HCT116 (cell line): ENCODE data around the gene PCID2. TPM values are rescaled to one million over a fixed set of nuclear protein-coding genes. Genes with fewer than 3 reads are reported as not detected.

ENCODE experiments used
- ATAC-seq: fragments of 200-7000 bp; cut with Tn5 transposase; 2 replicates; pipeline ENCODE4 v1.9.1; 2020; ENCODE audit warnings: mild to moderate bottlenecking, moderate library complexity
- BruUV-seq: library from RNA; stranded (reverse); fragments of 400-500 nt; replicated peaks from 2 replicates; lab custom pipeline; 2021; lab: Mats Ljungman, UMichigan
- CTCF ChIA-PET: fragments of 300-600 bp; sonication (Branson Sonifier 250); formaldehyde crosslinking; loops from one replicate; lab custom pipeline; 2021; ENCODE audit warnings: antibody characterized with exemption; lab: Charles Lee
- POLR2A ChIA-PET: fragments of 300-600, 350-600 bp; sonication (Branson Sonifier 250); formaldehyde crosslinking; loops from one replicate; lab custom pipeline; 2021; ENCODE audit warnings: antibody characterized with exemption; lab: Charles Lee
- RAD21 ChIA-PET, 2 experiments: fragments of 300-600 bp; sonication (Branson Sonifier 250); formaldehyde crosslinking; loops; one replicate each; lab custom pipeline; 2023; ENCODE audit warnings: low total read pairs in 2 of 2; ENCODE audit not compliant: uncharacterized antibody in 2 of 2, unreplicated experiment in 2 of 2, low non-redundant PET in 1 of 2; lab: Charles Lee
- DNase-seq: peaks from one replicate; pipeline ENCODE4 v3.0.0-alpha.2; 2010; ENCODE audit warnings: low read depth, low spot score
- H2AFZ ChIP-seq: fragments of 200-600 bp; shearing (Covaris generic), sonication (generic); 2 replicates; pipeline ENCODE4 v1.6.1; 2017; ENCODE audit warnings: low read depth, mixed run types, mixed read lengths, antibody characterized with exemption, low read length; ENCODE audit not compliant: poor library complexity, severe bottlenecking
- H3K27ac ChIP-seq: 2 replicates; pipeline ENCODE4 v1.5.1; 2012; ENCODE audit warnings: low read depth, low read length
- H3K27me3 ChIP-seq: fragments of 200-600 bp; sonication (generic); 2 replicates; pipeline ENCODE4 v1.6.1; 2016; ENCODE audit warnings: mixed run types, low read length, mixed read lengths; ENCODE audit not compliant: insufficient read depth
- H3K36me3 ChIP-seq, 2 experiments: fragments of 200-500 bp in 1 of 2; fragments of 200-600 bp in 1 of 2; sonication (Bioruptor generic) in 1 of 2; sonication (generic) in 1 of 2; 2 replicates each; pipeline versions ENCODE4 v1.5.1 to v1.6.1; 2014 to 2016; ENCODE audit warnings: low read length in 2 of 2, inconsistent platforms in 1 of 2, mixed read lengths in 1 of 2, mixed run types in 1 of 2; ENCODE audit not compliant: insufficient read depth in 2 of 2, control insufficient read depth in 1 of 2
- H3K4me1 ChIP-seq, 2 experiments: fragments of 200-600 bp in 1 of 2; sonication (generic) in 1 of 2; 2 replicates each; pipeline versions ENCODE4 v1.5.1 to v1.6.1; 2012 to 2017; ENCODE audit warnings: low read length in 2 of 2, inconsistent platforms in 1 of 2, mild to moderate bottlenecking in 1 of 2, mixed read lengths in 1 of 2, mixed run types in 1 of 2, moderate library complexity in 1 of 2; ENCODE audit not compliant: insufficient read depth in 2 of 2, control insufficient read depth in 1 of 2
- H3K4me2 ChIP-seq: fragments of 200-600 bp; sonication (generic); 2 replicates; pipeline ENCODE4 v1.6.1; 2017; ENCODE audit warnings: mixed run types, low read length, mixed read lengths
- H3K4me3 ChIP-seq, 2 experiments: fragments of 200-600 bp in 1 of 2; sonication (generic) in 1 of 2; replicated peaks in 1 of 2; 2 replicates each; pipeline ENCODE4 v1.5.1; 2011 to 2016; ENCODE audit warnings: low read length in 2 of 2, control low read depth in 1 of 2, low read depth in 1 of 2, mild to moderate bottlenecking in 1 of 2, mixed read lengths in 1 of 2, mixed run types in 1 of 2
- H3K79me2 ChIP-seq: fragments of 200-600 bp; sonication (generic); 2 replicates; pipeline ENCODE4 v1.6.1; 2017; ENCODE audit warnings: mild to moderate bottlenecking, mixed run types, low read length, moderate library complexity, mixed read lengths; ENCODE audit not compliant: insufficient read depth
- H3K9ac ChIP-seq: fragments of 200-600 bp; sonication (generic); 2 replicates; pipeline ENCODE4 v1.6.1; 2016; ENCODE audit warnings: low read length, mixed read lengths
- H3K9me2 ChIP-seq: fragments of 200-600 bp; sonication (generic), shearing (Covaris generic); 2 replicates; pipeline ENCODE4 v1.6.1; 2017; ENCODE audit warnings: mixed run types, mild to moderate bottlenecking, moderate library complexity; ENCODE audit not compliant: insufficient read depth
- H3K9me3 ChIP-seq, 2 experiments: fragments of 200-500 bp in 1 of 2; fragments of 200-600 bp in 1 of 2; sonication (Bioruptor generic) in 1 of 2; sonication (generic) in 1 of 2; 2 replicates each; pipeline ENCODE4 v1.6.1; 2014 to 2017; ENCODE audit warnings: low read length in 2 of 2, mixed read lengths in 2 of 2, inconsistent platforms in 1 of 2, low read depth in 1 of 2, mild to moderate bottlenecking in 1 of 2, mixed run types in 1 of 2, moderate library complexity in 1 of 2; ENCODE audit not compliant: control insufficient read depth in 1 of 2, insufficient read depth in 1 of 2
- H4K20me1 ChIP-seq: fragments of 200-600 bp; sonication (generic), shearing (Covaris generic); 2 replicates; pipeline ENCODE4 v1.6.1; 2017; ENCODE audit warnings: mixed run types, mild to moderate bottlenecking, moderate library complexity; ENCODE audit not compliant: insufficient read depth
- CTCF ChIP-seq, 3 experiments: fragments of 200-600 bp in 1 of 3; sonication (generic) in 1 of 3; IDR thresholded peaks in 2 of 3; conservative IDR thresholded peaks in 1 of 3; 2 replicates each; pipeline ENCODE4 v1.5.1; 2012 to 2017; ENCODE audit warnings: low read depth in 2 of 3, low read length in 2 of 3, antibody characterized with exemption in 1 of 3, borderline replicate concordance in 1 of 3, control low read depth in 1 of 3, mild to moderate bottlenecking in 1 of 3, mixed read lengths in 1 of 3, mixed run types in 1 of 3, moderate library complexity in 1 of 3; ENCODE audit not compliant: insufficient read depth in 1 of 3
- RAD21 ChIP-seq: IDR thresholded peaks from 2 replicates; pipeline ENCODE4 v1.6.1; 2012; ENCODE audit warnings: low read depth, mild to moderate bottlenecking
- SP1 ChIP-seq: IDR thresholded peaks from 2 replicates; pipeline ENCODE4 v1.6.1; 2012; ENCODE audit warnings: low read depth
- SRF ChIP-seq: IDR thresholded peaks from 2 replicates; pipeline ENCODE4 v1.6.1; 2012; ENCODE audit warnings: low read depth
- intact Hi-C: fragments of 100-400 bp; cut with micrococcal nuclease; formaldehyde crosslinking; loops from 2 replicates; pipeline ENCODE4 v1.10.0; 2022
- total RNA-seq: library from RNA; stranded (reverse); gene quantifications from one replicate; pipeline ENCODE4 v1.2.1, GENCODE V29; 2021; ENCODE audit not compliant: unreplicated experiment
- TF ChIP-seq, protein P1 (sequence below): IDR thresholded peaks from 2 replicates; pipeline ENCODE4 v1.6.1; 2012; ENCODE audit warnings: low read depth

Gene PCID2
- total RNA-seq, 1 experiment from 2014 or later = 73.3 TPM

DNA sequence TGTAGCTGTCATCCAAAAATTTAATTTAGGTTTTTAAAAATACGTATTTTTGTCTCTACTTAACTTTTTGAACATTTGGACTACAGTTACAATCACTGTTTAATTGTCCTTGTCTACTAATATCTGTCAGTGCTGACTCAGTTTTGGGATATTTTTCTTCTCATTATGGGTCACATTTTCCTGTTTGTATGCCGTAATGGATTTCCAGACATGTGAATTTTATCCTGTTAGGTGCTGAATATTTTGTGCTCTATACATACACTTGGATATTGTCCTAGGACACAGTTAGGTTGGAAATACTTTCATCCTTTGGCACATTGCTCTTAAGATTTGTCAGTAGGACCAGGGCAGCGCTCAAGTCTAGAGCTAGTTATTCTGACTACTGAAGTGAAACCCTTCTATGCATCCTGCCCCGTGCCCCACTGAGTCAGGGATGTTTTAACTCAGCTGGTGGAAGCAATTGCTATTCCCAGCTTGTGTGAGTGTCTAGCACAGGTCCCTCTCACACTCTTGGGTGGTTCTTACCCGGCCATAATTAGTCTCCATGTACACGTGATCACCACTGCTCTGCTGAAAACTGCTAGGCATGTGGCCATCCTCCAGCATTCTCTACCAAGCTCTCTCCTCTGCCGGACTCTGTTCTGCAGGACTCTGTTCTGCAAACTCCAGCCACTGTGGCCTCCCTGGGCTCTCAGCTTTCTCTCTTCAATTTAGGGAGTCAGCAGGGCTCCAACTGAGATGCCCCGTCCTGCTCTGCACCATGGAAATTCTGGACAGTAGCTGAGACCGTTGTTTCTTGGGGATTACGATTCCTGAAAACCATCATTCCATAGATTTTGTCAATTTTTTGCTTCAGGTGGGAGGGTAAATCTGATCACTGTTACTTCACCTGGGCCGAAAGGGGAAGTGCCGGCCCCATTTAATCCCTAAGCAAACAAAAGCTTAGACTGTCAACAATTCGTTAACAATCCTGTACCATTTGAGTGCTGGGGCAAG lies 38.9 kb downstream of the PCID2 start:
- Histone ChIP-seq H4K20me1 (no peaks in the 10 kb centered on the region), H3K9ac (no peak overlapping the region), H3K4me3 (no peak overlapping the region), H3K9me2 (no peaks in the 10 kb centered on the region), H3K4me2 (no peak overlapping the region), H3K27me3 (no peaks in the 10 kb centered on the region), H3K27ac (no peak overlapping the region), H3K4me1 (no peaks in the 10 kb centered on the region), H3K79me2 (no peaks in the 10 kb centered on the region), H3K9me3 (no peaks in the 10 kb centered on the region), H3K36me3 (peaks cover 3 to 8% of the 10 kb centered on the region in 2 experiments; a peak in 2 of 4 replicates), H2AFZ (no peak overlapping the region)
- no peak for ATAC-seq
- ChIA-PET RAD21 (no interaction called here), POLR2A (no interaction called here), CTCF (no interaction called here)
- DNase-seq = no peak
- intact Hi-C loops = no loop called here
- no TSS peak for BruUV-seq
- TF ChIP-seq SP1 = no peak
- TF ChIP-seq, protein P1, sequence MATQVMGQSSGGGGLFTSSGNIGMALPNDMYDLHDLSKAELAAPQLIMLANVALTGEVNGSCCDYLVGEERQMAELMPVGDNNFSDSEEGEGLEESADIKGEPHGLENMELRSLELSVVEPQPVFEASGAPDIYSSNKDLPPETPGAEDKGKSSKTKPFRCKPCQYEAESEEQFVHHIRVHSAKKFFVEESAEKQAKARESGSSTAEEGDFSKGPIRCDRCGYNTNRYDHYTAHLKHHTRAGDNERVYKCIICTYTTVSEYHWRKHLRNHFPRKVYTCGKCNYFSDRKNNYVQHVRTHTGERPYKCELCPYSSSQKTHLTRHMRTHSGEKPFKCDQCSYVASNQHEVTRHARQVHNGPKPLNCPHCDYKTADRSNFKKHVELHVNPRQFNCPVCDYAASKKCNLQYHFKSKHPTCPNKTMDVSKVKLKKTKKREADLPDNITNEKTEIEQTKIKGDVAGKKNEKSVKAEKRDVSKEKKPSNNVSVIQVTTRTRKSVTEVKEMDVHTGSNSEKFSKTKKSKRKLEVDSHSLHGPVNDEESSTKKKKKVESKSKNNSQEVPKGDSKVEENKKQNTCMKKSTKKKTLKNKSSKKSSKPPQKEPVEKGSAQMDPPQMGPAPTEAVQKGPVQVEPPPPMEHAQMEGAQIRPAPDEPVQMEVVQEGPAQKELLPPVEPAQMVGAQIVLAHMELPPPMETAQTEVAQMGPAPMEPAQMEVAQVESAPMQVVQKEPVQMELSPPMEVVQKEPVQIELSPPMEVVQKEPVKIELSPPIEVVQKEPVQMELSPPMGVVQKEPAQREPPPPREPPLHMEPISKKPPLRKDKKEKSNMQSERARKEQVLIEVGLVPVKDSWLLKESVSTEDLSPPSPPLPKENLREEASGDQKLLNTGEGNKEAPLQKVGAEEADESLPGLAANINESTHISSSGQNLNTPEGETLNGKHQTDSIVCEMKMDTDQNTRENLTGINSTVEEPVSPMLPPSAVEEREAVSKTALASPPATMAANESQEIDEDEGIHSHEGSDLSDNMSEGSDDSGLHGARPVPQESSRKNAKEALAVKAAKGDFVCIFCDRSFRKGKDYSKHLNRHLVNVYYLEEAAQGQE = no peak
- TF ChIP-seq CTCF (IDR thresholded peaks at IDR 0.05 in 2 of 3, conservative IDR thresholded peaks at IDR 0.05 in 1 of 3; ENCODE audit: borderline replicate concordance in 1 of 3, insufficient read depth in 1 of 3, low read depth in 2 of 3, low read length in 2 of 3) = no peak
- TF ChIP-seq RAD21 = no peak
- TF ChIP-seq SRF = no peak
